ENCODE results near the gene MST1. TPM values are rescaled to one million over a fixed set of nuclear protein-coding genes. Genes with fewer than 3 reads are reported as not detected.
"Not testable (repeated sequence)": the region's sequence is repeated elsewhere in the genome, so short reads cannot be mapped to it uniquely, and the experiment has no call there.

The MST1 gene
- total and polyA plus RNA-seq, 12 donors = 2.3 to 16.0 (median 3.8) TPM

GRCh38 chr3:49700014-49700413 is 10.7 kb upstream of the MST1 start:
- ATAC-seq = no peak
- intact Hi-C loops (cut with DNase I) = loop anchor here in 7 of 10 donors (5.0 to 10.0 kb wide), 6 partner anchors 137 to 215 kb away; partner anchors contain the start of gene MST1R (in 3 of the 7)
- TF ChIP-seq, protein P1, sequence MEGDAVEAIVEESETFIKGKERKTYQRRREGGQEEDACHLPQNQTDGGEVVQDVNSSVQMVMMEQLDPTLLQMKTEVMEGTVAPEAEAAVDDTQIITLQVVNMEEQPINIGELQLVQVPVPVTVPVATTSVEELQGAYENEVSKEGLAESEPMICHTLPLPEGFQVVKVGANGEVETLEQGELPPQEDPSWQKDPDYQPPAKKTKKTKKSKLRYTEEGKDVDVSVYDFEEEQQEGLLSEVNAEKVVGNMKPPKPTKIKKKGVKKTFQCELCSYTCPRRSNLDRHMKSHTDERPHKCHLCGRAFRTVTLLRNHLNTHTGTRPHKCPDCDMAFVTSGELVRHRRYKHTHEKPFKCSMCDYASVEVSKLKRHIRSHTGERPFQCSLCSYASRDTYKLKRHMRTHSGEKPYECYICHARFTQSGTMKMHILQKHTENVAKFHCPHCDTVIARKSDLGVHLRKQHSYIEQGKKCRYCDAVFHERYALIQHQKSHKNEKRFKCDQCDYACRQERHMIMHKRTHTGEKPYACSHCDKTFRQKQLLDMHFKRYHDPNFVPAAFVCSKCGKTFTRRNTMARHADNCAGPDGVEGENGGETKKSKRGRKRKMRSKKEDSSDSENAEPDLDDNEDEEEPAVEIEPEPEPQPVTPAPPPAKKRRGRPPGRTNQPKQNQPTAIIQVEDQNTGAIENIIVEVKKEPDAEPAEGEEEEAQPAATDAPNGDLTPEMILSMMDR (IDR thresholded peaks at IDR 0.05) = no peak
- Histone ChIP-seq H3K4me1 (peaks cover 0 to 41% (median 3%) of the 10 kb centered on the region in 9 donors), H3K27ac (peak overlapping the region in 4 of 10 donors; percentile 65 to 72 (median 68)), H3K36me3 (peaks cover 0 to 81% (median 18%) of the 10 kb centered on the region in 9 donors), H3K27me3 (no peaks in the 10 kb centered on the region), H3K9me3 (no peaks in the 10 kb centered on the region), H3K4me3 (no peak overlapping the region)
- DNase-seq = no peak
- WGBS, 2 donors = 78 to 86% methylated on average over 8 of the region's 8 CpGs

GRCh38 chr3:49699281-49699979 is 10.2 kb upstream of the MST1 start:
- DNase-seq (no peak), ATAC-seq (peak in 4 of 8 donors; percentile 23 to 70 (median 53))
- intact Hi-C loops (cut with DNase I) = no loop called here
- Histone ChIP-seq H3K4me1 (peaks cover 0 to 47% (median 4%) of the 10 kb centered on the region in 9 donors), H3K4me3 (no peak overlapping the region), H3K9me3 (no peaks in the 10 kb centered on the region), H3K27me3 (no peaks in the 10 kb centered on the region), H3K36me3 (peaks cover 0 to 75% (median 18%) of the 10 kb centered on the region in 9 donors), H3K27ac (peak overlapping the region in 6 of 10 donors; percentile 15 to 72 (median 66))
- TF ChIP-seq, protein P1 (IDR thresholded peaks at IDR 0.05) = no peak
- WGBS, 2 donors = 69 to 77% methylated on average over 16 of the region's 16 CpGs

GRCh38 chr3:49695350-49696015 is 6.2 kb upstream of the MST1 start:
- H3K9me3 ChIP-seq; H3K4me3 ChIP-seq; DNase-seq; intact Hi-C loops (cut with DNase I); H3K27me3 ChIP-seq: not testable (repeated sequence)
- Histone ChIP-seq H3K36me3 (peaks cover 0 to 38% (median 6%) of the 10 kb centered on the region in 9 donors), H3K4me1 (peaks cover 0 to 59% (median 15%) of the 10 kb centered on the region in 9 donors), H3K27ac (peak overlapping the region in 4 of 10 donors; percentile 48 to 60 (median 52))
- WGBS, 2 donors = 61 to 64% methylated on average over 4 of the region's 4 CpGs
- peak; percentile 53 to 86 (median 74) for ATAC-seq

- H3K27me3 ChIP-seq; ATAC-seq; H3K4me3 ChIP-seq; intact Hi-C loops (cut with DNase I); H3K9me3 ChIP-seq; DNase-seq: not testable (repeated sequence)
- Histone ChIP-seq H3K36me3 (peaks cover 0 to 28% (median 0%) of the 10 kb centered on the region in 9 donors), H3K4me1 (peaks cover 0 to 59% (median 22%) of the 10 kb centered on the region in 9 donors), H3K27ac (peak overlapping the region in 4 of 10 donors; percentile 36 to 60 (median 51))
- 59 to 64% methylated on average over 6 of the region's 6 CpGs for WGBS, 2 donors
Observed at GRCh38 chr3:49694409-49695070, 5.3 kb upstream of the MST1 start.

DNA sequence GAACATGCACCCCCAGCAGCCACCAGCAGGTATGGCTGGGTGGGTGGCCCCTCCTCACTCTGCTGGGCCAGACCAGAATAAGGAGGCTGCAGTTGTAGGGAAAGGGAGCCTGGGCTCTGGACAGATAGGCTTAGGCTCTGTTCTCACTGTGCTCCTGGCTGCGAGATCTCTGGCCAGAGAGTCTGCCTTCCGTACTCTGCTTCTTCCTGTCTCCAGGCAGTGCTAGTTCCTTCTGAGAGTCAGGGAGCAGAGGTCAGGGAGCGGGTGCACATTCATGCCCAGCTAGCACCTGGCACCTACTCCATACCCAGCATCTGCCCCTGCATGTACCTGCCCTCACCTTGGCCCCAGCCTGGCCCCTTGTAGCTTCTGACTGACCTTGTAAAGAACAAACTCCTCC is 2.2 kb upstream of the MST1 start:
- not testable (repeated sequence) for H3K27me3 ChIP-seq

DNA sequence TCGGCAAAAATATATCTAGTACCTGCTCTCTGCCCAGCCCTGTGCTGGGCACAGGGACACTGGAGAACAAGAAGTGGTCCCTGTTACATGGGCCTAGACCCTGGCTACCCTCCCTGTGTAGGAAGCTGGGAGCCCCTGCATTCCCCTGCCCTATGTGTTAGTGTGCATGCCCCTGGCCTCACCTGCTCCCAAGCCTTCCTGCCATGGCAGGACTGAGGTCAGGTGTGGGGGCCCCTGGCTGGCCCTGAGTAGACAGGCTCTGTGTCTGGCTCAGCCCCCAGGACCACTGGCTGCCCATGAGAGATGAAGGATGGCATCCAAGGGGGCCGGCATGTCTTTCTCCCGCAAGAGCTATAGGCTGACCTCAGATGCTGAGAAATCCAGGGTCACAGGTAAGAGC is 1.6 kb upstream of the MST1 start:
- H3K27ac ChIP-seq; DNase-seq; H3K36me3 ChIP-seq; intact Hi-C loops (cut with DNase I); H3K9me3 ChIP-seq; ATAC-seq: not testable (repeated sequence)
- H3K4me1 ChIP-seq = peaks cover 4 to 60% (median 34%) of the 10 kb centered on the region in 9 donors
- peak overlapping the region in 4 of 10 donors; percentile 92 to 100 (median 98) for H3K4me3 ChIP-seq
- H3K27me3 ChIP-seq = peaks cover 0 to 13% (median 0%) of the 10 kb centered on the region in 7 donors
- 93 to 96% methylated on average over 3 of the region's 3 CpGs for WGBS, 2 donors

More for the DNA sequence above, 2.2 kb upstream of the MST1 start:
- H3K9me3 ChIP-seq; H3K4me3 ChIP-seq; H3K27ac ChIP-seq; ATAC-seq; DNase-seq; intact Hi-C loops (cut with DNase I); H3K36me3 ChIP-seq: not testable (repeated sequence)
- peaks cover 4 to 64% (median 34%) of the 10 kb centered on the region in 9 donors for H3K4me1 ChIP-seq
- WGBS, 2 donors = 82 to 83% methylated on average over 3 of the region's 3 CpGs

GRCh38 chr3:49689908-49690624 is 792 bp upstream of the MST1 start:
- H3K9me3 ChIP-seq; intact Hi-C loops (cut with DNase I); DNase-seq; ATAC-seq; H3K36me3 ChIP-seq: not testable (repeated sequence)
- peak overlapping the region; percentile 63 to 100 (median 97) for H3K4me3 ChIP-seq
- H3K27me3 ChIP-seq = peaks cover 0 to 14% (median 0%) of the 10 kb centered on the region in 7 donors
- H3K4me1 ChIP-seq = peaks cover 4 to 53% (median 33%) of the 10 kb centered on the region in 9 donors
- WGBS, 2 donors = 7 to 8% methylated on average over 16 of the region's 16 CpGs
- peak overlapping the region; percentile 11 to 92 (median 87) for H3K27ac ChIP-seq
